GM19438 (cell line): Measurements from ENCODE around the gene JAGN1.
A peak's percentile ranks its signal among the peaks of the same experiment; 100 is the strongest.
"Not testable (repeated sequence)": the region's sequence is repeated elsewhere in the genome, so short reads cannot be mapped to it uniquely, and the experiment has no call there.

Experiments used
- ATAC-seq: cut with Tn5 transposase; IDR thresholded peaks from one replicate; pipeline ENCODE4 v1.9.1; 2021; ENCODE audit warnings: low read depth; ENCODE audit not compliant: unreplicated experiment

The JAGN1 gene

GRCh38 chr3:9897408-9898372 lies 7.3 kb downstream of the JAGN1 start:
- peak; percentile 59 for ATAC-seq

GRCh38 chr3:9898467-9899241 lies 8.2 kb downstream of the JAGN1 start:
- no peak for ATAC-seq

- no peak for ATAC-seq
These were observed 8.9 kb downstream of the JAGN1 start for GRCh38 chr3:9899289-9899791.

GRCh38 chr3:9900965-9901415 lies 10.6 kb downstream of the JAGN1 start:
- not testable (repeated sequence) for ATAC-seq

- no peak for ATAC-seq
These were observed 11.6 kb downstream of the JAGN1 start for GRCh38 chr3:9901967-9902366.

- ATAC-seq = no peak
These were observed 12.2 kb downstream of the JAGN1 start, which contains the start of gene IL17RE for GRCh38 chr3:9902372-9903237. Gene IL17RE (plus strand): TSS chr3:9902848. CDS start chr3:9902933, 85 bp downstream.

- ATAC-seq = no peak
These were observed 12.8 kb downstream of the JAGN1 start for GRCh38 chr3:9903238-9903624.

GRCh38 chr3:9903904-9904303 lies 13.5 kb downstream of the JAGN1 start:
- ATAC-seq = no peak

GRCh38 chr3:9906480-9906879 lies 16.1 kb downstream of the JAGN1 start:
- no peak for ATAC-seq

- no peak for ATAC-seq
These were observed 17.9 kb downstream of the JAGN1 start for GRCh38 chr3:9908286-9908685.

GRCh38 chr3:9909221-9910013 lies 19.0 kb downstream of the JAGN1 start:
- ATAC-seq = no peak

- ATAC-seq = no peak
These were observed 21.5 kb downstream of the JAGN1 start for GRCh38 chr3:9911863-9912262.

- ATAC-seq = no peak
These were observed 22.0 kb downstream of the JAGN1 start for GRCh38 chr3:9912294-9912935.

- no peak for ATAC-seq
These were observed 23.2 kb downstream of the JAGN1 start for GRCh38 chr3:9913601-9914000.

GRCh38 chr3:9914011-9914410 lies 23.6 kb downstream of the JAGN1 start:
- no peak for ATAC-seq

GRCh38 chr3:9914559-9915253 lies 24.3 kb downstream of the JAGN1 start:
- peak; percentile 39 for ATAC-seq

- ATAC-seq = peak; percentile 55
These were observed 25.1 kb downstream of the JAGN1 start for GRCh38 chr3:9915254-9916141.
